MM.1S (cell line): ENCODE measurements around the gene BCOR.

Experiments used
- CTCF ChIP-seq: fragments of 300-600 bp; sonication (generic); IDR thresholded peaks from 2 replicates; pipeline ENCODE4 v1.5.1; 2016; ENCODE audit warnings: antibody characterized with exemption, low read length, mixed read lengths
- EZH2 ChIP-seq: fragments of 300-600 bp; sonication (generic); optimal IDR thresholded peaks from 2 replicates; pipeline ENCODE3; 2017; ENCODE audit warnings: low read depth, mild to moderate bottlenecking, antibody characterized with exemption, low read length, mixed read lengths
- EZH2phosphoT487 ChIP-seq: fragments of 300-600 bp; sonication (generic); IDR thresholded peaks from 2 replicates; pipeline ENCODE4 v1.6.1; 2018; ENCODE audit warnings: antibody characterized with exemption, low read length

DNA sequence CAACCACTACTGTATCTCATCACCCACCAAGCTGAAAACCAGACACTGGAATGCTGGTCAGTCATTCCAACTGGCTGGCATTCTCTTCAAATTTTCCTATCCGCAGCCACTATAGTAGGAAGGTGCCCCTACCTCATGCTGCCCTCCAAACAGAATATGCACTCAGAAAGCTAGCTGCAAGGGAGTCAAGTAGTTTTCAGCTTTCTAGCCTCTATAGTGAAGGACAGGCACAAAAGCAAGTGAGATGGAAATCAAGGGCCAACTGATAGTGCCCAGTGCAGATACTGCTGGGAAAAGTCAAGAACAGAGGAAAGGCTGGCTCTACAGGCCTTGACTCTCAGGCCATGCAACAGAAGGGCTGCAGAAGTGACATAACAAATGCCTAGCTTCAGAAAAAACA lies 47.2 kb downstream of the BCOR start:
- TF ChIP-seq EZH2 (no peak), CTCF (no peak), EZH2phosphoT487 (no peak)
